Measurements from ENCODE around the gene AGBL4. TPM values are rescaled to one million over a fixed set of nuclear protein-coding genes. Genes with fewer than 3 reads are reported as not detected.

The AGBL4 gene
- total RNA-seq, 1 donor from 2014 or later = not detected

DNA sequence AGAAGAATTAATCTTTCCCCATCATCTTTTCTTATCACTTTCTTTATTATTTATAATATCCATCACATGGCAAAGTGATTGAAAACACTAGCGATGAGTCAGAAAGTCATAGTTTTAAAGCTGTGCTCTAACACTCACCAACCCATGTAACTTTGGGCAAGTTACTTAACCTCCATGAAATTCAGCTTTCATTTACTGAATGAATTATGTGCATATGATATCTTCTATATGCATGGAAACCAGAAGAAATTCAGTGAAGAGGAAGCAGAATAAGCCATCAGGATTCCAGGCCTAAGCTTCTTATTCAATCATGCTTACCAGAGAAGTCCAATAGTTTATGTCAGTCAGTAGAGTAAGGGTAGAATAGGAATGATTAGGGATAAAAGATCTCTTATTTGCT is 300.1 kb downstream of the AGBL4 start:
- DNase-seq (ENCODE audit: low read depth in 2 of 2) = no peak

DNA sequence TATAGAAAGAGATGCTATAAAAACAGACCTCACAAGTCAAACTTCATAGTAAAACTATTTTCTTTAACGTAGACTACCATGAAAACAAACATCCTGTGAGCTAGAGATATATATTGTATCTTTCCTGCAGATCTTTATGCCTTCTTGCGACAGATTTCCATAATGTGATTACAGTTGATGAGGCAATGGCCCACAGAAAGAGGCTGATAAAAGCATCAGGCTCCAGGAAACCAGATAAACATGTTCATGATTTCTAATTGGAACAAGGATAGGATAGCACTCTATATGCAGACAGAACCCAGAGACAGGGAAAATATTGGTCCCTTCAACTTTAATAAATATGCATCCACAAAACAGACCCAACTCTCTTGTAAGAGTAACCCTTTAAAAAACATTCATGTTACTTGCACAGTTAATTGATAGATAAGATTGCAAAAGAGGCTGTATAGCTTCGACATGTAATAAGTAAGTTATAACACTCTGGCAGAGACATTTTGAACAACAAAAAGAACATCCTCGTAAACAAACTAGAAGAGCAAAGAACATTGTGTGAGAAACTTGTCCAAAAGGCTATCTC is 329.4 kb downstream of the AGBL4 start:
- no peak for DNase-seq (ENCODE audit: low read depth in 2 of 2)

DNA sequence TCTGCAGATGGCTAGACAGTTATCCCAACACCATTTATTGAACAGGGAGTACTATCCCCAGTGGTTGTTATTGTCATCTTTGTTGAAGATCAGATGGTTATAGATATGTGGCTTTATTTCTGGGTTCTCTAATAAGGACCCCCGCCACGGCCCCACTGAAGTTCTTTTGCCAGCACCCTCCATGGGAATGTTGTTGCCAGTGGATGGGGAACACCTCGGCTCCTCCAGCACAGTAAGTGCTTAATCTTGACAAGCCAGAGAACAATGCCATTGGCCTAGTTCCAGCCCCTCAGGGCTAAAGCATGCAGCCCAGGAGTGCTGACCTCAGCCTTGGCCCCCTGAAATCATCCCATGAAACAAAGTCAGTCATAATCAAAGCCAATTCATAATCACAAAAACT is 337.6 kb downstream of the AGBL4 start:
- DNase-seq (ENCODE audit: low read depth in 2 of 2) = peak in 1 of 2 donors; percentile 5

DNA sequence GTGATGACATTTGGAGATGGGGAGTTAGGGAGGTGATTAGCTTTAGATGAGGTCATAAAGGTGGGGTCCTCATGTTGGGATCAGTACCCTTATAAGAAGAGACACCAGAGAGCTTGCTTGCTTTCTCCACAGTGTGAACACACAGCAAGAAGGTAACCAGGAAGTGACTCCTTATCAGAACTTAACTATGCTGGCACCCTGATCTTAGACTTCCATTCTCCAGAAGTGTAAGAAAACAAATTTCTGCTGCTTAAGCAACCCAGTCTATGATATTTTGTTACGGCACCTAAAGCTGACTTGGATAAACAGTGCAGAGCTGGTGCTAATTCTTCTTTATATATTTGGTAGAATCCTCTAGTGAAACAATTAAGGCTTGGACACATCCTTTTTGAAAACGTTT is 346.0 kb downstream of the AGBL4 start:
- DNase-seq (ENCODE audit: low read depth in 2 of 2) = no peak

DNA sequence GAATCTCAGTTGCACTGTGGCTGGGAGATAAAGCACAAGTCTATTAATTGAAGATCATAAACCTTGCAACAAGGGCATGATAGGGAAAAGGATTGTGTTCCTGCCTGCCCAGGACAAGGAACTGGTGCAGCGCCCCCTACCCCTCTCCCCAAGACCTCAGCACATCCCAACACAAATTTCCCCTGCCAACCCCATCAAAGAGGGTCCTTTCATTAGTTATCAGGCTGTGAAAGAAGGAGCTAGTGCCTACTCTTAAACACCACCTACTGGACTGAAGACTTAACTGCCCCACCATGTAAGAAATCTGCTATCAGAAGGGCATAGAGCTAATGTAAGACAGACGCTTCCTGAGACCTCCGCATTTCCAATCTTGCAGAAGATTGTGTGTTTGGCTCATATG is 372.6 kb downstream of the AGBL4 start:
- DNase-seq (ENCODE audit: low read depth in 2 of 2) = no peak

DNA sequence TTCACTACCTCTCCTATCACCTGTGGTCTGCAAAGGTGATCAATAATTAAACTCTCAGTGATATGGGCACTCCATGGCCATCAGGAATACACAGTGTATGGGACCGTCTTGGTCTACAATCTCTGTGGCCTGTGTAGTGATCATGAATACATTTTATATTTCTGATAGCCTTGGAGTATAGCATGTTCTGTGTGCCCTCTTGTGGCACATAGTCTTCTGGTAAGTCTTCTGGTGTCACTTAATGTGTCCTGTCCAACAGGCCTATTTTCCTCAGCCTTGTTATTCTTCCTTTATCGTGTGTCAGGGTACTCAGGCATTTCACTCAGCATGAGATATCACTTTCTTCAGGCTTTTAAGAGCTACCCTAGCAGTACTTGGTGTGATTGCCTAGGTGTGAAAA is 393.6 kb downstream of the AGBL4 start:
- DNase-seq (ENCODE audit: low read depth in 2 of 2) = peak in 1 of 2 donors; percentile 10

DNA sequence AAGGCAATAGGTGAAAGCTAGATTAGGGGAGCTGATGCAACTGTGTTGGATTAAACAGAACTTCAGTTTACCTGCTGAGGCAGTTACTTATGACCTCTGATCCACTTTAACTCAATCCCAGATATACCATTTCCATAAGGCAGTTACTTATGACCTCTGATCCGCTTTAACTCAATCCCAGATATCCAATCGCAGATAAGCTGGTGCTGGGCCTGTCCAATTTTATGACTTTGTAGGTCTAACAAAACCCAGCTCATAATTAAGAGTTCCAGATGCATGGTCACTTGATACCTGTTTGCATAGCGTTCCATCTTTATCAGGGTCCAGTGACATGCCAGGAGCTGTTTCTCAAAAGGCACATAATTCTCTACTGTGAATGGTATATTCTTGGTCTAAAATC is 396.0 kb downstream of the AGBL4 start:
- no peak for DNase-seq (ENCODE audit: low read depth in 2 of 2)

DNA sequence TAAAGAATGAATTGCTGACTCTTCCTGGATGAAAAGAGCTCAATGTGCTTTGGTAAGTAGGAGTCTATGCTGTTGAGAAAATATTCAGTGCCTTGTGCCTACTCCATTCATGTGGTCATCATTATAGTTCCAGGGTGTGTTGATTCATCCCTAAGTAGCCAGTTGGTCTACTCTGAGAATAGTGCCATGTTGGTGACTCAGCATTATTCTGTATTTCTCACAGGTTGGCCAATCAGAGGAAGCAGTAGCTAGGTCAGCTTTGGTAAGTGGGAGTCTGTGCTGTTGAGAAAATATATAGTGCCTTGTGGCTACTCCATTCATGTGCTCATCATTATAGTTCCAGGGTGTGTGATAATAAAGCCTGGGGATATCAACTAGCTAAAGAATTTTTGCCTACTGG is 397.3 kb downstream of the AGBL4 start:
- no peak for DNase-seq (ENCODE audit: low read depth in 2 of 2)

DNA sequence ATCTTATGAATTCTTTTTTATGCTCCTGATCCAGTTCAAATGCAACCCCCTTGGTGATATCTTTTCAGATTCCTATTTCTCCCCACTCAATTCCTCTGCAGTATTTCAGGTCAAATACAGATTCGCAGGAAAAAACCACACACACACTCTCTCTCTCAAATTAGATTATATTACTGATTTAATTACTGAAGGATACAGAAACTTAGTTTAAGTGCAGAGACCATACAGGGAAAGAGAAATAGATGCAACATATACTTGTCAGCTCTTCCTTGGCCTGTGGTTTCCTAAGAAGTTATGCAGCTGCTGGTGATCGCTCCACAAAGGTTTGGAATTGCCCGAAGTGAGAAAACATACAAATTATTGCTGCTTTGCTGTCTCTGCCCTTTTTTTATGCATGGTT is 400.9 kb downstream of the AGBL4 start:
- DNase-seq (ENCODE audit: low read depth in 2 of 2) = no peak

DNA sequence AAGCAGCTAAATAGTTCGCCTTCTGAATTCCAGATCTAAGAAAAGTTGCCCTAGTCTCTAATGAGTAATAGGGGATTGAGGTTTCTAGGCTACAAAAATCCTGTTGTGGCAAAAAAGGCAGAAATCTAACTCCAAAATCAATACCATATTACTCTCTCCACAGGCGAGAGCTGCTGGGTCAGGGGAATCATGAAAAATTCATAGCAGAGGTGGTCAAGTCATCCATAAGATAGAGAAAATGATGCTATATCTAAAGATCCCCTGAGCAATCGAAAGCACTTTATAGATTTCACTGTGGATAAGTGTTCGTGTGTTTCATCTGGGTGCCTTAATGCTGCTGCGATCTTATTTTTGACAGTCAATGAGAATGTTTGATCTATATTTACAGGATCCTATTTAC is 417.7 kb downstream of the AGBL4 start:
- no peak for DNase-seq (ENCODE audit: low read depth in 2 of 2)

DNA sequence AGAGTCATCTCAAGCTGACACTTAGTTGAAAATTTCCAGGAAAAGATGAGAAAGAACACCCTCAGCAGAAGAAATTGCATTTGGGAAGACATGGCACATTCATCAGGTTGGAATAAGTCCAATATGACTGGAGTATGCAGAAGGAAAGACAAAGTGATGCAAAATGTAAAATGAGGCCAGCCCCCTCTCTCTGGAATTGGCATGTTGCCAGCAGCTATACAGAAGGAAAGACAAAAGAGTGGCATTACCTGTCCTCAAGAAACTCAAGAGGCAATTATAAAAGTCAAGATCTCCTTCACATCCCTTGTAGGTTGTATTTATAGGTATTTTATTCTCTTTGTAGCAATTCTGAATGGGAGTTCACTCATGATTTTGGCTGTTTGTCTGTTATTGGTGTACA is 426.3 kb downstream of the AGBL4 start:
- DNase-seq (ENCODE audit: low read depth in 2 of 2) = no peak

DNA sequence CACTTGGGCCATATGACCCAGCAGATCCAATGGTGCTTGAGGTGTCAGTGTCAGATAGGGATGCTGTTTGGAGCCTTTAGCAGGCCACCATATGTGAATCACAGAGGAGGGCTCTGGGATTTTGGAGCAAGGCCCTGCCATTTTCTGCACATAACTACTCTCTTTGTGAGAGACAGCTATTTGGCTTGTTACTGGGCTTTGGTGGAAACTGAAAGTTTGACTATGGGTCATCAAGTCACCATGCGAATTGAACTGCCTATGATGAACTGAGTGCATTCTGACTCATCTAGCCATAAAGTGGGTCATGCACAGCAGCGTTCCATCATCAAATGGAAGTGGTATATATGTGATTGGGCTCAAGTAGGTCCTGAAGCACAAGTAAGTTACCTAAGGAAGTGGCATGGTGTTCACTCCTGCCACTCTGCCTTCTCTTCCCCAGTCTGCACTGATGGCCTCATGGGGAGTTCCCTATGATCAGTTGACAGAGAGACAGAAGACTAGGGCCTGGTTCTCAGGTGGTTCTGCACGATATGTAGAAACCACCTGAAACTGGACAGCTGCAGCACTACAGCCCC is 447.3 kb downstream of the AGBL4 start:
- no peak for DNase-seq (ENCODE audit: low read depth in 2 of 2)

DNA sequence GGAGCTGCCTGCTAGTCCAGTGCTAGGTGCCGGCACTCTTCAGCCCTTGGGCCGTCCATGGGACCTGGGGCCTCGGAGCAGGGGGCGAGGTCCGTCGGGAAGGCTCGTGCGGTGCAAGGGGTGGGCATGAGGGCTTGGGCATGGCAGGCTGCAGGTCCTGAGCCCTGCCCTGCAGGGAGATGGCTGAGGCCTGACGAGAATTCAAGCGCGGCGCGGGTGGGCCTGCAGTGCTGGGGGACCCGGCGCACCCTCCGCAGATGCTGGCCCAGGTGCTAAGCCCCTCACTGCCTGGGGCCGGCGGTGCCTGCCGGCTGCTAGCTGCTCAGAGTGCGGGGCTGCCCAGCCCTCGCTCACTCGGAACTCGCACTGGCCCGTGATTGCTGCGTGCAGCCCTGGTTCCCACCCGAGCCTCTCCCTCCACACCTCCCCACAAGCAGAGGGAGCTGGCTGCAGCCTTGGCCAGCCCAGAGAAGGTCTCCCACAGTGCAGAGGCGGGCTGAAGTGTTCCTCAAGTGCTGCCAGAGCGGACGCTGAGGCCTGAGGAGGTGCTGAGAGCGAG is 467.0 kb downstream of the AGBL4 start:
- no peak for DNase-seq (ENCODE audit: low read depth in 2 of 2)

DNA sequence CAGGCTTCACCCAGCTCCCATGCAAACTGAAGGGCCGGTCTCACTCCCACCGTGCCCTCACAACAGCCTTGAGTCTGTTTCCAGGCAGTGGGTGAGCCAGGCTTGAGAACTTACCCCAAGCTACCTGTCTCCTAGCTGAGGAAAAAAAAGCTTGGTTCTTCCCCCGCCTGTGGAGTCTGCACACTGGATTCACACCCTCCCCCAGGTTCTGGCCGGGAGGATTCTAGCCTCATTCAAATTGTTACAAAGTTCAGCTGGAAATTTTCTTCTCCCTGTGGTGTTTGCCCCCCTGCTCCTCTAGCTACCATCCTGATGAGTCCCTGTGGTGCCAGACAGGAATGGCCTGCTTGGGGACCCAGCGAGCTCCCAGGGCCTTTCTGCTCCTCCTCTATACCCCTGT is 471.7 kb downstream of the AGBL4 start:
- DNase-seq (ENCODE audit: low read depth in 2 of 2) = no peak

DNA sequence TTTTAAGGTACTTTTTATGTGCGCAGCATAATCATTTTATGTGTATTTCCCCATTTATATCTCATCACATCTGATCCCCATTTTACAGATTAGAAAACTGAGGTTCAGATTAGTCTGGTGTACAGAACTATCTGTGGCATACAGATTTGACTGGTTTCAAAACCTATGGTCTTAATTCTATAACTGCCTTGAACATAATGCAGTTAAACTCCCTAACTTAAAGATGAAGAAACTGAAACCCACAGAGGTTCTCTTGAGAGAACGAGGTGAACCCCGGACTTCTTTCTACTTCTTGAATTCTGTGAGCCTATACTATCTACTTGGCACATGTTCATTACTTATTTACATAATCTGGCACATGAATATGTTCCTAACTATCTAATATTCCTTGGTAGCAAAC is 479.1 kb downstream of the AGBL4 start:
- no peak for DNase-seq (ENCODE audit: low read depth in 2 of 2)

DNA sequence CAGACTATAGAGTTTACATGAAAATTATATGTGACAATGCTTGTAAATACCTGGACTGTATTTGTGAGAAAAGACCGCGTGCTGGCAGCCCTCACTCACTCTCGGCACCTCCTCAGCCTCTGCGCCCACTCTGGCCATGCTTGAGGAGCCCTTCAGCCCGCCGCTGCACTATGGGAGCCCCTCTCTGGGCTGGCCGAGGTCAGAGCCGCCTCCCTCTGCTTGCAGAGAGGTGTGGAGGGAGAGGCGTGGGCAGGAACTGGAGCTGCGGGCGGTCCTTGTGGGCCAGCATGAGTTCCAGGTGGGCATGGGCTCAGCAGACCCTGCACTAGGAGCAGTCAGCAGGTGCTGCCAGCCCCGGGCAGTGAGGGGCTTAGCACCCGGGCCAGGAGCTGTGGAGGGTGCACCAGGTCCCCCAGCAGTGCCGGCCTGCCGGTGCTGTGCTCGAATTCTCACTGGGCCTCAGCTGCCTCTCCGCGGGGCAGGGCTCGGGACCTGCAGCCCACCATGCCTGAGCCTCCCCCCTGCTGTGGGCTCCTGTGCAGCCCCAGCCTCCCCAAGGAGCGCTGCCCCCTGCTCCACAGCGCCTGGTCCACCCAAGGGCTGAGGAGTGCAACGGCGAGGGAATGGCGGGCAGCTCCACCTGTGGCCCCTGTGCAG is 482.5 kb downstream of the AGBL4 start:
- no peak for DNase-seq (ENCODE audit: low read depth in 2 of 2)

DNA sequence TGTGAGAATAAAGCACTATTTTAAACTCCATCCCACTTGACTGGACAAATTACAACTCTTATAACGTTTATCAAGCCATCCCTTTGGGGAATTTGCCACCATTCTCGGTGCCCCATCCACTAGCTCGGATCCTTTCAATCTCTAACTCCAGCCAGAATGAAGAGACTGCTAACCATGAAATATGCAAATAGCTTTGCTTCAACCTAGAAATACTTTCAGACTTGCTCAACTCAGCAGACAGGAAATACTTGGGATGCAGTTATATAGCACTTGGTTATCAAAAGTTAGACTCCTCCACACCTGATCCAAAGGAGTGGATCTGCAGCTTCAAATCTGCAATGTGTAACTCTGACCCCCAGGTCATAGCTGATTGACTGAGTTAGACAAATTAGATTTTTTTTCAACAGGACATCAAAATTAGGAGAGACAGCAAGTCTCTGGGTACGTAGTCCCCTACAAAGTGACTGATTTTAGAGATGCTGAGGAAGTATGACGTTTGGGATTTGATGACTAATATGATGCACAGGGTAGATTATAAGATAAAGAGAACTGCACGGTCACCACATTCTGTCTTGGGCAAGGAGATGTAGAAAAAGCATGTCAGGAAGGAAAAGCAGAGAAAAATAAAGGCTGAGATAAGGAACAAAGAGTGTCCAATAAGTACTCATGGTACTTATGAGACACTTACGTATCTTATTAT is 496.0 kb downstream of the AGBL4 start:
- DNase-seq (ENCODE audit: low read depth in 2 of 2) = no peak

DNA sequence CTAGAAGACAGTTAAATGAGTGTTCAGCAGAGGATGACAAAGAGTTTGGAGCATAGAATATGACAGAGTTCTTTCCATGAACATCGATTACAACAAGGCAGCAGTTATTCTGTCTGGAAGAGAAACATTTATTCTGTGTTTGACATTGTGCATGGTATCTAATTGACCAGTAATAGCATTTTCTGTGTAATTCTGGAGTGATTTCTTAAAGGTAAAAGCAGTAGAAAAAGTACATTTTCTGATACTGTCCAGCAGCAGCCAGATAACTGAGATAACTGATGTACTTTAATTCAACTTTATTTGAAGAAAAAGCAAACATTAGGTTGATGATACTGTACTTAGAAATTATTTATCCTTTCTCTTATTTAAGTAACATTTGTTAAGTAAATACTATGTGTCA is 497.1 kb downstream of the AGBL4 start:
- no peak for DNase-seq (ENCODE audit: low read depth in 2 of 2)

DNA sequence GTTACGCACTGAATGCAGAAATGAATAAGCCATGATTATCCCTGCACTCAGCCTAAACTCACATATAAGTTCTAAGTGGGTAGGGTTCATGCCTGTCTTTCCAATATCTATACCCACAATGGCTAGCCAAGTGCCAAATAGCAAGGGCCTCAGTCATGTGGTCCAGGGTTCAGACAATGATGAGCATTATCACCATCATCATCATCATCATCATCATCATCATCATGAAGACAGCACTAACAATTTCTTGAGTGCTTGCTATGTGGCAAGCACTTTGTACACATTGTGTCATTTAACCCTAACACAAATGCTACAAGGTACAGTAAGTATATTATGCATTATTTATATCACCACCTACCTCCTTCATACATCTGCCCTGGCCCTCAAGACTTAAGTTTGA is 500.0 kb downstream of the AGBL4 start:
- no peak for DNase-seq (ENCODE audit: low read depth in 2 of 2)

DNA sequence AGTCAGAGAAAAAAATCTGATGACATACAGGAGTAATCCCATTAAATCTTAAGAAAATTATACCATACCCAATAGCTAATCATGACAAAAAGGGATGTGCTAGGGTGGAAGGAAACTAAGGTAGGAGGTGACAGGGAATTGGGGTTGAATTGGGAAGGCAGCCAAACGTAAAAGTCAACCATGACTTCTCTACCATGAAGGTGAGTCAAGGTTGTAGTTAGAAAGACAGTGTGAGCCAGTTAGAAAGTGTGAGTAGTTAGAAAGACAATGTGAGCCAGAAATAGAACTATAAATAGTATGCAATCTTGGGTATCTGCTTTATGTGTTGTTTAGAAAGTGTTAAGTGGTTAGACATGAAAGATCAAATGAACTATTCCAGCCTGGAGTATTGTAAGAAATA is 556.8 kb downstream of the AGBL4 start:
- no peak for DNase-seq (ENCODE audit: low read depth in 2 of 2)

DNA sequence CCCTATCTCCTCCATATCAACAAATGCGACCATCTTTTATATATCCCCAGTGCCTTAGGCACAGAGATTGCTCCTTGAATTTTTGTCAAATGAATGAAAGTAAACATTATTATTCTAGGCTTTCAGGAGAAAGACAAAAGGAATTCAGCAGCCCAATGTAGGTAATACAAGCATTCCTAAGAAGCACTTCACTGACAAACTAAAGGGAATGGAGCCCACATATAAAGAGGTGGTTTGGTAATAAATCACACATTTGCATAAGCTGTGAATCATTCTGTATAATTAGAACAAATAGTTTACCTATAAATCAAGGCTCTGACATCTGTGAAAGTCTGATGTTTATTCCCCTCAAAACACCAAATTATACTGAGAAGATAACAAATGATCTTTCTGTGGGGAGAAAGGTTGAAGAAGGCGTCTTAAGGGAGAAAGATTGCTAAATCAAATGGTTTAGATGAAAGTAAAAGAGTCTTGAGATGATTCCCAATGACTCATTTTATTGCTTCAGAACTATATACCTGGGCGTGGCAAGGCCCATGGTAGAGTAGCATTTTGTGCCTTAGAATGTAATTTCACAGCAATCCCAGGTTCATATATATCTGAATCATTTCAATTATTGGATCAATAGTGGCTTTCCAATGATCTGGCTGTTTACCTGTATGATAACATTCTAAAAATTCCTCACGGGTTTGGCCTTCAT is 558.1 kb downstream of the AGBL4 start:
- DNase-seq (ENCODE audit: low read depth in 2 of 2) = no peak

DNA sequence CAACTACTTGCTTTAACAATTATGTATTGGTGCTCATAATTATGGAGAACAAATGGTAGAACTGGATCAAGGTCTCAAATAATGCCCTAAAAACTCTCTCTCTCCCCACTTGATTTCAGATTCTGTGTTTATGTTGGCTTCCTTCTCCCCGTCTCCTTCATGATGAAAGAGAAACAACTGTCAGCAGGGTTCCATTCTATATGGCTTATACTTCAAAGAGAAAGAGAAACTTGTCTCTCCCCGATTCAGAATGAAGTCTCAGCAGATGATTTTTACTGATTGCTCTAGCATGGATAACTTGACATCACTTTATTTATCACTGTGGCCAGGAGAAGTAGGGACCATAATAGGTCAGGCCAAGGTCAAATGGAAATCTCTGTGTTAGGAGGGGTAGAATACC is 575.6 kb downstream of the AGBL4 start:
- no peak for DNase-seq (ENCODE audit: low read depth in 2 of 2)

All from dermis microvascular lymphatic vessel endothelial cell (primary cell).